Activated CD8-positive, alpha-beta memory T cell treated with anti-CD3 and anti-CD28 coated beads for 36 hours (primary cell): ENCODE measurements around the gene KHDRBS2. TPM values are rescaled to one million over a fixed set of nuclear protein-coding genes. Genes with fewer than 3 reads are reported as not detected.

Experiments
- CTCF ChIA-PET: fragments of 350-600 bp; sonication (Branson Sonifier 250); formaldehyde crosslinking; loops from one replicate; lab custom pipeline; 2021; ENCODE audit warnings: antibody characterized with exemption; lab: Charles Lee
- POLR2A ChIA-PET: fragments of 350-600 bp; sonication (Branson Sonifier 250); formaldehyde crosslinking; loops from one replicate; lab custom pipeline; 2021; ENCODE audit warnings: antibody characterized with exemption; lab: Charles Lee
- total RNA-seq, 2 experiments: library from RNA; stranded (reverse); gene quantifications; one replicate each; pipeline ENCODE4 v1.2.3, GENCODE V29; 2021

KHDRBS2 gene
- total RNA-seq, 2 experiments from 2014 or later = not detected

DNA sequence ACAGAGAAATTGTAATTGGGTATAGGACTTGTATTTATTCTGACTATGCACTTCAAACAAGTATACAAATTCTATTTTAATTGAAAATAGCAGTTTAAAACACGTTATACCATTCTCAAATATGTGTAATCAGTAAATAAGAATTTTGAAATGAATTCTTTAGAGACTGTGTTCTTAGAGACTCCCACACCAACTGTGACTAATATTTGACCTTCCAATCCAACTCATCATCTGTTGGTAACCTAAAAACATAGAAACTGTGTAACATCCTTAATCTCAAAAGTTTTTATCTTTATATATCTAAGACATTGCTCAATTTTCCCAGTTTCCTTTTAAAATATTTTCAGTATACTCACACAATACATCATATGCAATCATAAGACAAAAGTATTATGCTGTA, 83.9 kb downstream of the KHDRBS2 start:
- ChIA-PET POLR2A (no interaction called here), CTCF (no interaction called here)

DNA sequence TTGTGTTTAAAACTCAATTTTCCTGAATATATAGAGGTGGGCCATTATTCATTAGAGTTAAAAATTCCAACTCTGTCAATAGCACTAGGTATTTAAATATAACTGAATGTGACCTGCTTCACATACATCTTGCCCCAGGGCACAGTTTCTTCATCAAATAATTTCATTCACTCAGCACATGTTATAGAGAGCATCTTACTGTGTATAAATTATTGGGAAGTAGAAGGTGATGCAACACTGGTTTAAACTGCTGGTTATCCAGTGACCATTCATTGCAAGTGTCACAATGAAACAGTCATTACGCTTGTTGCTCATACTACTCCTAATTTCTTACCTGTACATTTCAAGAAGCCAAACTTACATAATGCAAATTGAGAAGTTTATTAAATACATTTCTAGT, 93.4 kb downstream of the KHDRBS2 start:
- POLR2A ChIA-PET = no interaction called here
- CTCF ChIA-PET = no interaction called here

DNA sequence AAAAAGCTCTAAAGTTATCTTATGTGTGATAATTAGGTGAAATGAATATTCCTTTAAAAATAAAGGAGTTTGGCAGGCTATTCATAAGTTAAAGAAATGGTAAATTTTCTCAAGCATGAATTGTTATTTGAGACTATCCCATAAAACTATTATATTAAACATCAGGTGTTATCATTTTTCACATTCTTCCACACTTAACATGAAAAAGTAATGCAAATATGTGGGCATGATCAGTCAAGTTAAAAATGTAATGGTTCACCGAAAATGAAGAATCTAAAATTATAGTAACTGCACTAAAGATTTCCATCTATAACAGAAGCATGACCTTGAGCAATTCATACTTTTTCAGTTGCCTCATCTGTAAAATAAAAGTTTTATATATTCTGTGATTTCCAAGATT, 110.8 kb downstream of the KHDRBS2 start:
- ChIA-PET POLR2A (no interaction called here), CTCF (no interaction called here)

DNA sequence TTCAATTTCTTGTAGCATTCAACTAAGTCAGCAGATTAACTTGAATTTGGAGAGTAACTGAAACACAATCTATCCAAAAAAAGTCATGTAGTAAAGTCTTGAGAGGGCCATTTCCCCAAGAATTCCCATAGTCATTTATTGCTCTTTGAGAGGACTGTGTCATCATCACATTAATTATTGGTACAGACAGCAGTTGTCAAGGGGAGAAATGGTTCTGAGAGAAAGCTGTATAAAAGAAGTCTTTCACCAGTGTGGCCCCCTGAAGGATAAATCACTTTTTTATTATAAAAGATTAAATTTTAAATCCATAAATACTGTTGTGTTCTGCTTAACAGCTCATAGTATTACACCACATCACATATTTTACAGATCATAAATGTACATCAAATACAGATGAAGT, 111.5 kb downstream of the KHDRBS2 start:
- POLR2A ChIA-PET = no interaction called here

DNA sequence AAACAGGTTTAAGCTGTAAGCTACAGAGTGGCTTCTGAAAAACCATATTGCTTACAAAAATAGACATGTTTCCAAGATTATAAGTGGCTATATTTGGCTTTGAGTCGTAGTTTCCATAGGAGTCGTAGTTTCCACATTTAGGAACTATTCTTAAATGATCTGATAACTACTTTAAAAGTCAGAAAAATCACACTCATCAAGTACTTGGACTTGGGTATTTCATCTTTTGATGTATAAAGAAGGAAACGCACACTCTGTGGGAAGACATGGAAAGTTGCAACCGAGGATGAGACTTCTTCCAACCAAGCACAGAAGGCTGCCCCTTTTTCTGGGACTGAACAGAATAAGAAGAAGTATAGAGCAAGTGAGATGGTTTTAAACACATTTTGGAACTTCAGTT, 118.3 kb downstream of the KHDRBS2 start:
- ChIA-PET POLR2A (no interaction called here), CTCF (no interaction called here)

More for the DNA sequence above, 111.5 kb downstream of the KHDRBS2 start:
- CTCF ChIA-PET = no interaction called here

DNA sequence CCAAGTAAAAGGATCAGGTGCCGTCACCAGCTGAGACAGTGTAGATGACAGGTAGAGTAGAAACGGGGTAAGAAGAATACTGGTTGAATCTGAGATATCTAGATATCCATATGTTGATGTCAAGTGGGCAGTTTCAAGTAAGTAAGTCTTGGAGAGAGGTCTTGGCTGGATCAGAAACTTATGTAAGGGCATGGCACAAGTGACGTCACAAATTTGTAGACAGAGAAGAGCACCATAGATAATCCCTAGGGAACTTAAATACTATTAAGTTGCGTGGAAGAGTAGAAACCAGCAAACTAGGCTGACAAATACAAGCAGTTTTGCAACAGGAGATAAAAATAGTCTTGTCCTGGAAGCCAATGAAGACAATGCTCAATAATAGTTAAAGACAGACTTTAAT, 123.2 kb downstream of the KHDRBS2 start:
- ChIA-PET CTCF (no interaction called here), POLR2A (no interaction called here)

DNA sequence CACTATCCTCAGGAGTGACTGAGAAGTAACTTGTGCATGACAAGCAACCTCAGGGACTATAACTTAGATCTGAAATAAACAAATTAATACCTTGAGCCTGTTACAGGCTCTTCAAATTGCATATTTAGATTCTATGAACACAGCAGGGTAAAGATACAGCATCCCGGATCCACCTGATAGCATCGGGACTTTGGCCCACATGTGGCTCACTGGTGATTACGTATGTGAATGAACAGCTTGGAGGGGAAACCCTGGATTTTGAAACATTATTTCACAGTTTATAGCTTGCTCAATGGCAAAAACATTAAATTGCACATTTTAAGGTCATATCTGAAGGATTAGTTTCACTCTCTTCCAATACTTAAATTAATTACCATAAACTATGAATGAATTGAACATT, 133.2 kb downstream of the KHDRBS2 start:
- ChIA-PET CTCF (no interaction called here), POLR2A (no interaction called here)

DNA sequence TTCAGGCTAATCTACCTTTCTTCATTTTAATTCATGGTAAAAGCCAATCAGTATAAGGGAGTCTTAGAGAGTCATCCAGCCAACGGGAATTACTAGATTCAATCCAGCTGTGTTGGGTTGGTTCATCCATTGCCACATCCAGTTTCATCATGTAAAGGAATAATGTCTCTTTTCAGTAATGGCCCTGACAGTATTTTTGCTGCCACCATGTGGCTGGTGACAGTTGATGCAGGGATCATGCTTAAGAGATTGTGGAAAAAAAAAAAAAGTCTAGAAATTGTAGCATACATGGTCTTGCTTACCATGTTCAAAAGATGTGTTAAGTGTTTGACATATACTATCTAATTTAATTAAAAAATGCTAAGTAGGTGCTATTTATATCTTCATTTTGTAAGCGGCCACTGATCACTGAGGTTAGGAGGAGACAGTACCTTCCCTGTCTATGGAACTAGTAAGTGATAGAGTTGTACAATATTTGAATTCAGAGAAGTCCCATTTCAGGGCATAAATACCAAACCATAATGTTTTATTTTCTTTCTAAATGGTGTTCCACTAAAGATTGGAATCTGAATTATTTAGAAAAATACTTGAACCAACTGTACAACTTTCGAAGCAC, 135.9 kb downstream of the KHDRBS2 start:
- CTCF ChIA-PET = no interaction called here
- POLR2A ChIA-PET = no interaction called here

DNA sequence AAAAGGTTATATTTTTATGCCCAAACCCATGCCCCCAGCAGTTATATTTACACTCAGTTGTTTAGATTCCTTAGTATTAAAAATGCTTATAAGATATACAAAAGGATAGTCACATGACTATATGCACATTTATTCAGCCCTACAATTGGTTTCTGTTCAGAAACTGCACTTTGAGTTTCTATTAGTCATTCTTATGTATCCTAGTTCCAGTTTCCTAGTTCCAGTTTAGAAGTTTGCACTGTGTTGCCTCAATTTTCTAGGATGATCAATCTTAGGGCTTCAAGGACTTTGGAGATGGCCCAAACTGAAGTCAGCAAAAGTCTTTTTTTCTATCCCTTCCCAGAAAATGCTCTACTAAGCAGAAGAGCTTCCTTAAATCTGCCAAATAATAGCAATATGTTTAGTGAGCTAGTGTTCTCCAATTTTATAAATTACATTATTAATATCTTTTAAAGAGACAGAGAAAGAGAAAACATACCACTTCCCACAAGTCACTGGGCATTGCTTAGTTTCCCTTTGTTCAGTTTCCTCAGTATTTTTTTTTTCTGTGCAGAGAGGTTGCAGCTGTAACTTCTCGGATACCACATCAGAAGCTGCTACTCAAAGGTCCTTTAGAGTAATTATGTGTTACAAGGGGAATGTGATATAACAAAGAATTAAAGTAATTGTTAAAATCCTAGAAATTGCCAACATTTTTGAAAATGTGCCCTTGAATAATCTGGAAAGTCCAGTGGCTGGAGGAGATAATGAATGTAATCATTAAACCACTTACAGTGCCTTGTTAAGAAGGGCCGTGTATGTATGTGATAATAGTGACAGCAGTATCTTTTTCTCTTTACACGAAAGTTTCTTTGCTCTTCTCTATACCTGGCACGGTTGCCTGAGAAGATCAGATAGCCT, 138.8 kb downstream of the KHDRBS2 start:
- ChIA-PET CTCF (no interaction called here), POLR2A (no interaction called here)

DNA sequence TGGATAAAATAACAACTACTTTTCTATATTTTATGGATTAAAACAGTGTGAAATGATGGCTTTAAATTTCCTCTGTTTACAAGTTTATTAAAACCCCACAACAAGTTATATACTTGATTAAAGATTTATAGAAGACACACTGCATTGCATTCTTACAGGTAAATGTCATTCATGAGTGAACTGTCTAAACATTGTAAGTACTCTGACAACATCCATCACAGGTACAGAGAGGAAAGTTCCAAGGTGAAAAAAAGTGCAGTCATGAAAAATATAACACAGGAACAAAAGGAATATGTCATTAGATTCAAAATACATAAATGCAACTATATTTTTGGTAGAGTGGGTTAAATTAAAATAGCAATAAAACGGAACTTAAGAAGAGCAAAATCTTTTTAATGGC, 156.9 kb downstream of the KHDRBS2 start:
- CTCF ChIA-PET = no interaction called here
- POLR2A ChIA-PET = no interaction called here

DNA sequence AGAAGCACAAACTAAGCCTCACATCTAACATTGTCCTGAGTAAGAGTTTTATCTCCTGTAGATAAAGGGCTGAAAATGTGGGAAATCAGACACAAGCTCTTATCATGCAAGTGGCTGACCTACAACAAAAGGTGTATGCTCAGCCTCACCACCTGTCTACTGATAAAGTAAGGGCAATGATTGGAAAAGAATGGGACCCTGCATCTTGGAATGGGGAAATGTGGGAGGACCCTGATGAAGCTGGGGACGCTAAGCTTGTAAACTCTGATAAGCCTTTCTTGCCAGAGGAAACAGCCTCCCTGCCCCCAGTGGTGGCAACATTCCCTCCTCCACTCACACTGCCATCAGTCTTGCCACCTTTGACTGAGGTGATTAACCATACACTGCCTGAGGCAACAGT, 166.6 kb downstream of the KHDRBS2 start:
- CTCF ChIA-PET = no interaction called here
- POLR2A ChIA-PET = no interaction called here

DNA sequence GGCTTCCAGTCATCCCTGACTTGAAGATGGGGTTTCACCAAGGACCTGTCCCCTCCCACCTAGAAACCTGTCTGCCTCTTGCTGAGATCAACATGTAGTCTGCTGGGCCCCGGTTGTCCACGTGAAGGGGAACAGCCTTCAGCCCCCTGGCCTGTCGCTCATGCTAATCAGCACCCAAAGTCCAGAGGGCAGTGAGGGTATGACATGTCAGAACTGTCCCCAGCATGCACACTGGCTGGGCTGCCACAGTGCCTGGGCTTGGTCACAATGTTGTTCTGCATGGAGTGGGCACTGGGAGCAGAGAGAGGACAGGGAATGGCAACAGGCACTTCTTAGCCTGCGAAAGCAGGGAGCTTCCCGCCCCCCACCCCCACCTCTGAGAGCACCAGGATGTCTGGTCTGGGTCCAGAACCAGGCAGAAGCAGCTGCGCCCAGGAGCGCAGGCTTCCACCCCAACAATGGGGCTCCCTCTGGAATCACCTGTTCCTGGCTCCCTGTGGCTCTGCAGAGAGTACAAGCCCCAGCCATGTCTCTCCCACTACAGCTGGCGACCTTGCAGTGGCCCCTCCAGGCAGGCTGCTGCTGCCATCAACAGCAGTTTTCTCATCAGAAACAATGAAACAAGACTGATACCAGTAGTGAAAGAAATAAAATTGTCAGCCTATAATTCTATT, 182.7 kb downstream of the KHDRBS2 start:
- CTCF ChIA-PET = no interaction called here
- POLR2A ChIA-PET = no interaction called here

DNA sequence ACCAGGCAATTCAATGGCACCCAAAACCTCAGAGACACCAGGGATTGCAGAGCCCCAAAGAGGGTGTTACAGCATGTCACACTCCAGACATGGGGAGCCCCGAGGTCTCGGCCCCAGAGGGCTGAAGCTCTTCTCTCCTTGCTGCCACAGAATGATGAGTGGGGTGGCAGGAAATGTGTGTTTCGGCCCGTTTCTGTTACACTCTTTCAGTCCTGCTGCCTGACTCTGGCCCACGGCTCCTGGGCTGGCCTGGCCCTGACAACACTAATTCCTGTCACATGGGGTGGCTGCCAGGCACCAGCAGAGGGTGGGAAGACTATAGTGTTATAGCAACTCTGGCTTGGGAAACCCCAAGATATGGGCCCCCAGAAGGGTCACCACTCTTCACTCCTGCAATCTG, 183.6 kb downstream of the KHDRBS2 start:
- CTCF ChIA-PET = no interaction called here
- POLR2A ChIA-PET = no interaction called here

DNA sequence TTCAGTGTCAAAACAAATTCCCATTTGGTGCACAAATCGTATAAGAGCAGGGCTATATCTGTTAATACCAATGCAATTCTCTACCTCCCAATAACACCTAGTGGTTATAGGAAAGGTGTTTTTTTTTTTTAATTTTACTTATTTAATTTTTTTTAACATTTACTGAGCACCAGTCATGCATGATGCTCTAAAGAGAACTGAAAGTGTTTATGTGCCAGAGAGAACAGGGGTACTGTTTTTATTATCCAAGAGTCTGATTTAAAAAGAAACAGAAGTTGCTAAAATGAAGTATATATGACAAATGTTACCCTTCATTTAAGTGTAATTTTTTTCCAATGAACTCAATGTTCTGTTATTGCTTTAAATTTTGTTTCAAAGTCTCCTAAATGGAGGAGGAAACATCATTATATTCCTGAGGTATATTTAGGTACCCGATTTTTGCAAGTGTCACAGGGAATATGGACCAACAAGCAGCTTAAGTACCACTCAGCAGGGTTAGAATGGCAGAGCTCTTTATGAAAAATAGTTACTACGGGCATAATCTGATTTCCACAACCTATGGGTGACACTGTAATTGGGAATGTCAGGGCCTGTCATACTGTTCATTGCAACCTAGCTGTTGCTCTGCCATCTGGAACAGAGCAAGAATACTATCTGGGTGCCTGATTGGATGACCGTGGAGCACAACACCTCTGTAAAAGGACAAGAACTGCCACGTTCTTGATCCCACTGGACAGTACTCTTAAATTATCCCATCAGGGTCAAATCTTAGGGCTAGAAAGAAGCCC, 195.4 kb downstream of the KHDRBS2 start:
- CTCF ChIA-PET = no interaction called here
- POLR2A ChIA-PET = no interaction called here

DNA sequence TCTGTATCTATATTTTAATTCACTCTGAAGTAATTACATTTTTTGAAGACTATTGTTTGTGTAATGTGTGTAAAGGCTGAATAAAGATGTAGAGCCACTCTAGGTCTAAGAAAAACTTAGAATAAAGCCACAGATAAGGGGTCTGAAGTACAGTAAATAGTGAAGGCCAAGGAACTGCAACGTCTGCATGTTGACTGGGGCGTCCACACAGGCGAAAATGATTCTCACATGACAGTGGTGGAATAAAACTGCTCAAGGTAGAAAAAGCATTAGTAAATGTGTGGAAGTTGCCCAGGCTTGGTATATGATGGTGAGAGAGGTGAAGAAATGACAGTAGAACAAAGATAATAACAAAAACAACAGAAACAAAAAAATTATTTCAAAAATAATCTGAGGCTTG, 196.2 kb downstream of the KHDRBS2 start:
- ChIA-PET POLR2A (no interaction called here), CTCF (no interaction called here)

DNA sequence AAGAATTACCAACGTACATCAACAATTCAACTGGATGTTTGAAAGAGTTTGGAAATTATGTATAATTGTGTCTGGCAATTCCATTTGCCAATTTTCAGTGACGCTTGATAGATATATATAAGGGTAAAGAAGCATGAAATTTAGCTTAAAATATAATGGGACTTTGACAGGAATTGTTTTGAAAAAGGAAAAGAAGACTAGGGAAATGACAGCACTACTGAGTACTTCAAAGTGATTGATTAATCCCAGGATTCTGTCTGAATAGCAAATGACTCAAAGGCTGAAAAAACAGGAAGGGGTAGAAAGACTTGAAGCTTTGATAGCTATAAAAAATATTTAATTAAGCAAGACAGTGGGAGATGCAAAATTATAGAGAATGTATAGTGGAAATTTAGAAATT, 200.0 kb downstream of the KHDRBS2 start:
- CTCF ChIA-PET = no interaction called here
- POLR2A ChIA-PET = no interaction called here

DNA sequence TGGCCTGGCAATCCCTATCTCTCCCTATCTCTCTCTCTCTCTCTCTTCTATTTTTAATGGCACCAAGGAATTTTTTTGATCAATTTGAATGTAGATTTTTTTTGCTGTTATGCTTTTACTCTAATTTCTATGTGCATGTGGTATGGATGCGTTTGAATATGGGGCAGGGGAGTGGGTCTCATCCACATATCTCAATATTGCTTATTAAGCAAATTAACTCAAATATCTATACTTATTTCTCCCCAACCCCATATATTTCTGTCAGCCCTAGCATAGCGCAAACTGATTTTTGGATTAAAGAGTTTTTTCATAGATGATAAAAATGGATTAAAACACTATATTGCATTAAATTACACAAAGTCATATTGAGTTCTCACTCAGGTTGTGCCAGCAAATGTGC, 210.2 kb downstream of the KHDRBS2 start:
- CTCF ChIA-PET = no interaction called here
- POLR2A ChIA-PET = no interaction called here

DNA sequence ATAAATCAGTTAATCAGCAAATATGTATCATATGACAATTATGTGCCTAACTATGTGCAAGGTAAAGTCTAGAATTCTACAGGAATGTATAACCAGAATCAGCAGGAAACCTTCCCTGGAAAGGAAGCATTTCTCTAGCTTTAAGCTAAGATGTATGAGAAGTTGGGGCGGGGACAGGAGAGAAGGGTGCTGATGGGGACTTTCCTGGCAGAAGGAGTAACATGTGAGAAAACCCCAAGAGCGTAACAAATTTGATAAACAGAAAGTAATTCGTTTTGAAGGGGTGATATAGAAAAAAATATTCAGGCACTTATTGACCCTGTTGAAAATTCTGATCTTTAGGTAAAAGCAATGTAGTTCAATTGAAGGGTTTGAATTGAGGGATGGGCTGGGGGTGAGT, 226.1 kb downstream of the KHDRBS2 start:
- POLR2A ChIA-PET = no interaction called here
- CTCF ChIA-PET = no interaction called here

DNA sequence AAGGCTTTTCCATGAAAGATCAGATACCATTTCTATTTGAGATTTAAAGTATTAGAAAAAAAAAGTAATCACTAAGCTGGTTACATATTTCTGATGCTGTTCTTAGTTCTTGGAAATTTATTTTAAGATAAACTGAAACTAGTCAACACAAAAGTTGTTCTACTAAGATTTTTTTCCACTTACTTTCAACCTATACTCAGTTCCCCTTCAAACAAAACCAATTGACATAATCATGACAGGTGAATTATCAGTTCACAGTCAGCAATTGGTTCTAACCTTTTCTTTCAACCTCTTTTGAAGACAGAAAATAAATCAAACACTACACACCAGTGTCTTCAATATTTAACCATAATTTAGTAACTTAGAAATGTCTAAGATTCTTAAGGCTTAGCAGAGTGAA, 228.7 kb downstream of the KHDRBS2 start:
- ChIA-PET POLR2A (no interaction called here), CTCF (no interaction called here)

DNA sequence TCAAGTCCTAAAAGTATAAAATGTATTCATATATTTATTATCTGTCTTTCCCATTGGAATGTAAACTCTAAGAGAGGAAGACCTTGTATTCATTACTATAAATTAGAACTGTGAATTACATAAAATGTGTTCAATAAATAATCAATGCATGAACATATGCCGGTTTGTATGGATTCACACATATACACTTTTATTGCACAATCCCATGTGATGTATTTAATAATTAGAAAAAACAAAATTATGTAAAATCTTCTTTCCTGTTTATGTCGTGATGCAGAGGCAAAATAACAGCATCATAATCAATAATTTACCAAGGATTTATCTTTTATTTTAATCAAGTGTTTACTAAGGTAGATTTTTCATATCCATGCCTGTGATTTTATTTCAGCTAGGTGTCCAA, 240.5 kb downstream of the KHDRBS2 start:
- ChIA-PET CTCF (no interaction called here), POLR2A (no interaction called here)
